GM23338 (cell line): ENCODE data around the gene COX14. TPM values are rescaled to one million over a fixed set of nuclear protein-coding genes. Genes with fewer than 3 reads are reported as not detected.

Source experiments
- ATAC-seq: fragments of 200-7000 bp; cut with Tn5 transposase; 3 replicates; pipeline ENCODE4 v1.9.1; 2020
- DNase-seq: peaks from one replicate; pipeline ENCODE4 v3.0.0-alpha.2; 2015; ENCODE audit warnings: low spot score
- H2AFZ ChIP-seq: fragments of 200-600 bp; sonication (generic); 2 replicates; pipeline ENCODE4 v1.8.0; 2016; ENCODE audit warnings: antibody characterized with exemption, mild to moderate bottlenecking, moderate library complexity
- H3F3A ChIP-seq: fragments of 200-600 bp; sonication (generic); replicated peaks from 2 replicates; pipeline ENCODE4 v1.8.0; 2017; ENCODE audit warnings: antibody characterized with exemption, mixed run types, low read depth
- H3K27ac ChIP-seq: fragments of 200-600 bp; sonication (generic); 2 replicates; pipeline ENCODE4 v1.6.1; 2016; ENCODE audit warnings: low read depth
- H3K27me3 ChIP-seq: fragments of 200-600 bp; sonication (generic); 2 replicates; pipeline ENCODE4 v1.8.0; 2016; ENCODE audit warnings: mild to moderate bottlenecking, mixed run types, moderate library complexity; ENCODE audit not compliant: insufficient read depth
- H3K36me3 ChIP-seq: fragments of 200-600 bp; sonication (generic); 2 replicates; pipeline ENCODE4 v1.8.0; 2016; ENCODE audit warnings: mild to moderate bottlenecking; ENCODE audit not compliant: insufficient read depth
- H3K4me1 ChIP-seq: fragments of 200-600 bp; sonication (generic); 2 replicates; pipeline ENCODE4 v1.8.0; 2016; ENCODE audit warnings: mild to moderate bottlenecking, moderate library complexity; ENCODE audit not compliant: insufficient read depth
- H3K4me2 ChIP-seq: fragments of 200-600 bp; sonication (generic); 2 replicates; pipeline ENCODE4 v1.7.1; 2017; ENCODE audit warnings: mixed run types
- H3K4me3 ChIP-seq: fragments of 200-600 bp; sonication (generic); 2 replicates; pipeline ENCODE4 v1.6.1; 2016; ENCODE audit warnings: mixed run types
- H3K79me2 ChIP-seq: fragments of 200-600 bp; sonication (generic); replicated peaks from 2 replicates; pipeline ENCODE4 v1.8.0; 2017; ENCODE audit warnings: mild to moderate bottlenecking; ENCODE audit not compliant: insufficient read depth
- H3K9me2 ChIP-seq: fragments of 200-600 bp; sonication (generic); 2 replicates; pipeline ENCODE4 v1.8.0; 2017; ENCODE audit not compliant: insufficient read depth
- H4K20me1 ChIP-seq: fragments of 200-600 bp; sonication (generic); replicated peaks from 2 replicates; pipeline ENCODE4 v1.8.0; 2017; ENCODE audit warnings: mild to moderate bottlenecking; ENCODE audit not compliant: insufficient read depth
- H3K27ac Mint-ChIP-seq: 2 replicates; pipeline ENCODE4 v1.8.0; 2020; ENCODE audit warnings: inconsistent platforms, mild to moderate bottlenecking, moderate library complexity, mixed read lengths
- H3K27me3 Mint-ChIP-seq: 3 replicates; pipeline ENCODE4 v1.8.0; 2022; ENCODE audit warnings: low read depth, mild to moderate bottlenecking, moderate library complexity, mixed read lengths, inconsistent platforms; ENCODE audit not compliant: insufficient read depth, poor library complexity
- H3K36me3 Mint-ChIP-seq: 3 replicates; pipeline ENCODE4 v1.8.0; 2021; ENCODE audit warnings: low read depth, mild to moderate bottlenecking, inconsistent platforms, moderate library complexity, mixed read lengths
- H3K4me1 Mint-ChIP-seq: 3 replicates; pipeline ENCODE4 v1.8.0; 2020; ENCODE audit warnings: mild to moderate bottlenecking, inconsistent platforms, mixed read lengths
- H3K4me3 Mint-ChIP-seq: 3 replicates; pipeline ENCODE4 v1.8.0; 2021; ENCODE audit warnings: moderate library complexity, mild to moderate bottlenecking, inconsistent platforms, mixed read lengths
- H3K9me3 Mint-ChIP-seq: 3 replicates; pipeline ENCODE4 v1.8.0; 2020; ENCODE audit warnings: moderate library complexity, mild to moderate bottlenecking, inconsistent platforms, mixed read lengths
- CREB1 ChIP-seq: fragments of 250-450 bp; sonication (Bioruptor Pico); IDR thresholded peaks from 2 replicates; pipeline ENCODE4 v1.5.0; 2020; ENCODE audit warnings: low read depth, mild to moderate bottlenecking, moderate library complexity
- EZH2 ChIP-seq: fragments of 200-600 bp; sonication (generic); IDR thresholded peaks from one replicate; pipeline ENCODE4 v1.8.0; 2017; ENCODE audit warnings: antibody characterized with exemption, mild to moderate bottlenecking, low read depth; ENCODE audit not compliant: unreplicated experiment
- EZH2phosphoT487 ChIP-seq: fragments of 200-600 bp; sonication (generic); IDR thresholded peaks from one replicate; pipeline ENCODE4 v1.8.1; 2018; ENCODE audit warnings: antibody characterized with exemption; ENCODE audit not compliant: unreplicated experiment
- JUNB ChIP-seq: IDR thresholded peaks from one replicate; pipeline ENCODE4 v1.6.1; 2016; ENCODE audit warnings: antibody characterized with exemption; ENCODE audit not compliant: unreplicated experiment
- STAT1 ChIP-seq: IDR thresholded peaks from one replicate; pipeline ENCODE4 v1.6.1; 2016; ENCODE audit warnings: antibody characterized with exemption; ENCODE audit not compliant: unreplicated experiment
- ZNF114 ChIP-seq: fragments of 250-450 bp; sonication (Bioruptor Pico); IDR thresholded peaks from 2 replicates; pipeline ENCODE4 v1.5.0; 2020; ENCODE audit warnings: mild to moderate bottlenecking, moderate library complexity
- polyA plus RNA-seq: library from polyadenylated mRNA; unstranded; fragments of >200 nt; fragmentation: Nextera tagmentation; extraction: Ambion mirVana; gene quantifications from 2 replicates; pipeline ENCODE4 v1.2.1, GENCODE V29; 2016
- total RNA-seq: library from RNA; depleted of rRNA; stranded (reverse); fragments of >200 nt; shearing (Covaris generic); gene quantifications from 2 replicates; pipeline ENCODE4 v1.2.3, GENCODE V29; 2014
- TF ChIP-seq, protein P1 (sequence below): IDR thresholded peaks from one replicate; pipeline ENCODE4 v1.6.1; 2018; ENCODE audit warnings: antibody characterized with exemption; ENCODE audit not compliant: unreplicated experiment
- TF ChIP-seq, protein P2 (sequence below): fragments of 250-450 bp; sonication (Bioruptor Pico); IDR thresholded peaks from 2 replicates; pipeline ENCODE4 v1.5.0; 2020; ENCODE audit warnings: mild to moderate bottlenecking, moderate library complexity
- TF ChIP-seq, protein P3 (sequence below), 2 experiments: fragments of 200-600 bp in 1 of 2; sonication (generic) in 1 of 2; conservative IDR thresholded peaks; 2 replicates each; pipeline versions ENCODE4 v1.5.1 to v1.6.1; 2016 to 2017; ENCODE audit warnings: antibody characterized with exemption in 2 of 2, low read depth in 2 of 2, mild to moderate bottlenecking in 2 of 2, moderate library complexity in 1 of 2
- TF ChIP-seq, protein P4 (sequence below): IDR thresholded peaks from 2 replicates; pipeline ENCODE4 v1.6.1; 2016; ENCODE audit warnings: antibody characterized with exemption

Gene COX14
- total and polyA plus RNA-seq, 2 experiments from 2014 or later, result 43.7 to 73.5 TPM

DNA sequence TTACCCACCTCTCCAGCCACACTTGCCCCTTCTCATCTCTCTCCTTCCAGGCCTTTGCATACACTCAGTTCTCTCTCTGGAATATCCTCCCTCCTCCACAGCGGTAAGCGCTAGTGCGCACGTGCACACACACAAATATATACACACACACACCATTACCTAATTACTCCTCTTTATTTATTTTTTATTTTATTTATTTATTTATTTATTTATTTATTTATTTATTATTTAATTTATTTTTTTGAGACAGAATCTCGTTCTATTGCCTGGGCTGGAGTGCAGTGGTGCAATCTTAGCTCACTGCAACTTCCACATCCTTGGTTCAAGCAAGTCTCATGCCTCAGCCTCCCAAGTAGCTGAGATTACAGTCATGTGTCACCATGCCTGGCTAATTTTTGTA, 43.0 kb upstream of the COX14 start (continued):
- TF ChIP-seq EZH2phosphoT487, result no peak
- TF ChIP-seq EZH2, result no peak
- no peak for TF ChIP-seq JUNB
- TF ChIP-seq STAT1, result no peak

DNA sequence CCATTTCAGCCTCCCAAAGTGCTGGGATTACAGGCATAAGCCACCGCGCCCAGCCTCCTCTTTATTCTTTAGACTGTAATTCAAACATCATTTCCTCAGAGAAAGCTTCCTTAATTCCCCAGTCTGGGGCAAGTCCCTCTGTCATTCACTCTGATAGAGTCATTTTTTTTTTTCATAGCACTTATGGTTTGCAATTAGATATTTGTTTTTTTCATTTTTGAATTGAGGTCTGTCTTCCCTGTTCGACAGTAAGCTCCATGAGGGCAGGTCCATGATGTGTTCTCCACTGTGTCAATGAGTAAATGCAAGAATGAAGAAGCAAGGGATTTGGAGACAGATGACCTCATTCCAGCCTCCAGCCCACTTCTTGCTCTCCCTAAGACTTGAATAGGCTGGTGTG, 42.5 kb upstream of the COX14 start:
- peaks cover 26% of the 10 kb centered on the region for H3K4me1 Mint-ChIP-seq
- Histone ChIP-seq H3K4me3 (no peak overlapping the region), H2AFZ (no peak overlapping the region), H3K9me2 (no peaks in the 10 kb centered on the region), H3K36me3 (no peaks in the 10 kb centered on the region), H3K79me2 (no peaks in the 10 kb centered on the region), H3K4me1 (peaks cover 7% of the 10 kb centered on the region; the same call in 1 of the 2 replicates), H3F3A (no peaks in the 10 kb centered on the region), H3K27ac (no peak overlapping the region), H4K20me1 (no peaks in the 10 kb centered on the region), H3K4me2 (no peak overlapping the region), H3K27me3 (no peaks in the 10 kb centered on the region)
- ATAC-seq, result no peak
- H3K4me3 Mint-ChIP-seq, result no peak overlapping the region
- no peaks in the 10 kb centered on the region for H3K9me3 Mint-ChIP-seq
- H3K27me3 Mint-ChIP-seq, result peaks cover 9% of the 10 kb centered on the region
- DNase-seq, result no peak
- no peak overlapping the region for H3K27ac Mint-ChIP-seq
- TF ChIP-seq, protein P1, sequence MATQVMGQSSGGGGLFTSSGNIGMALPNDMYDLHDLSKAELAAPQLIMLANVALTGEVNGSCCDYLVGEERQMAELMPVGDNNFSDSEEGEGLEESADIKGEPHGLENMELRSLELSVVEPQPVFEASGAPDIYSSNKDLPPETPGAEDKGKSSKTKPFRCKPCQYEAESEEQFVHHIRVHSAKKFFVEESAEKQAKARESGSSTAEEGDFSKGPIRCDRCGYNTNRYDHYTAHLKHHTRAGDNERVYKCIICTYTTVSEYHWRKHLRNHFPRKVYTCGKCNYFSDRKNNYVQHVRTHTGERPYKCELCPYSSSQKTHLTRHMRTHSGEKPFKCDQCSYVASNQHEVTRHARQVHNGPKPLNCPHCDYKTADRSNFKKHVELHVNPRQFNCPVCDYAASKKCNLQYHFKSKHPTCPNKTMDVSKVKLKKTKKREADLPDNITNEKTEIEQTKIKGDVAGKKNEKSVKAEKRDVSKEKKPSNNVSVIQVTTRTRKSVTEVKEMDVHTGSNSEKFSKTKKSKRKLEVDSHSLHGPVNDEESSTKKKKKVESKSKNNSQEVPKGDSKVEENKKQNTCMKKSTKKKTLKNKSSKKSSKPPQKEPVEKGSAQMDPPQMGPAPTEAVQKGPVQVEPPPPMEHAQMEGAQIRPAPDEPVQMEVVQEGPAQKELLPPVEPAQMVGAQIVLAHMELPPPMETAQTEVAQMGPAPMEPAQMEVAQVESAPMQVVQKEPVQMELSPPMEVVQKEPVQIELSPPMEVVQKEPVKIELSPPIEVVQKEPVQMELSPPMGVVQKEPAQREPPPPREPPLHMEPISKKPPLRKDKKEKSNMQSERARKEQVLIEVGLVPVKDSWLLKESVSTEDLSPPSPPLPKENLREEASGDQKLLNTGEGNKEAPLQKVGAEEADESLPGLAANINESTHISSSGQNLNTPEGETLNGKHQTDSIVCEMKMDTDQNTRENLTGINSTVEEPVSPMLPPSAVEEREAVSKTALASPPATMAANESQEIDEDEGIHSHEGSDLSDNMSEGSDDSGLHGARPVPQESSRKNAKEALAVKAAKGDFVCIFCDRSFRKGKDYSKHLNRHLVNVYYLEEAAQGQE, result no peak
- TF ChIP-seq ZNF114 (CRISPR knock-in tag) (no peak), CREB1 (CRISPR knock-in tag) (no peak)
- TF ChIP-seq, protein P2, sequence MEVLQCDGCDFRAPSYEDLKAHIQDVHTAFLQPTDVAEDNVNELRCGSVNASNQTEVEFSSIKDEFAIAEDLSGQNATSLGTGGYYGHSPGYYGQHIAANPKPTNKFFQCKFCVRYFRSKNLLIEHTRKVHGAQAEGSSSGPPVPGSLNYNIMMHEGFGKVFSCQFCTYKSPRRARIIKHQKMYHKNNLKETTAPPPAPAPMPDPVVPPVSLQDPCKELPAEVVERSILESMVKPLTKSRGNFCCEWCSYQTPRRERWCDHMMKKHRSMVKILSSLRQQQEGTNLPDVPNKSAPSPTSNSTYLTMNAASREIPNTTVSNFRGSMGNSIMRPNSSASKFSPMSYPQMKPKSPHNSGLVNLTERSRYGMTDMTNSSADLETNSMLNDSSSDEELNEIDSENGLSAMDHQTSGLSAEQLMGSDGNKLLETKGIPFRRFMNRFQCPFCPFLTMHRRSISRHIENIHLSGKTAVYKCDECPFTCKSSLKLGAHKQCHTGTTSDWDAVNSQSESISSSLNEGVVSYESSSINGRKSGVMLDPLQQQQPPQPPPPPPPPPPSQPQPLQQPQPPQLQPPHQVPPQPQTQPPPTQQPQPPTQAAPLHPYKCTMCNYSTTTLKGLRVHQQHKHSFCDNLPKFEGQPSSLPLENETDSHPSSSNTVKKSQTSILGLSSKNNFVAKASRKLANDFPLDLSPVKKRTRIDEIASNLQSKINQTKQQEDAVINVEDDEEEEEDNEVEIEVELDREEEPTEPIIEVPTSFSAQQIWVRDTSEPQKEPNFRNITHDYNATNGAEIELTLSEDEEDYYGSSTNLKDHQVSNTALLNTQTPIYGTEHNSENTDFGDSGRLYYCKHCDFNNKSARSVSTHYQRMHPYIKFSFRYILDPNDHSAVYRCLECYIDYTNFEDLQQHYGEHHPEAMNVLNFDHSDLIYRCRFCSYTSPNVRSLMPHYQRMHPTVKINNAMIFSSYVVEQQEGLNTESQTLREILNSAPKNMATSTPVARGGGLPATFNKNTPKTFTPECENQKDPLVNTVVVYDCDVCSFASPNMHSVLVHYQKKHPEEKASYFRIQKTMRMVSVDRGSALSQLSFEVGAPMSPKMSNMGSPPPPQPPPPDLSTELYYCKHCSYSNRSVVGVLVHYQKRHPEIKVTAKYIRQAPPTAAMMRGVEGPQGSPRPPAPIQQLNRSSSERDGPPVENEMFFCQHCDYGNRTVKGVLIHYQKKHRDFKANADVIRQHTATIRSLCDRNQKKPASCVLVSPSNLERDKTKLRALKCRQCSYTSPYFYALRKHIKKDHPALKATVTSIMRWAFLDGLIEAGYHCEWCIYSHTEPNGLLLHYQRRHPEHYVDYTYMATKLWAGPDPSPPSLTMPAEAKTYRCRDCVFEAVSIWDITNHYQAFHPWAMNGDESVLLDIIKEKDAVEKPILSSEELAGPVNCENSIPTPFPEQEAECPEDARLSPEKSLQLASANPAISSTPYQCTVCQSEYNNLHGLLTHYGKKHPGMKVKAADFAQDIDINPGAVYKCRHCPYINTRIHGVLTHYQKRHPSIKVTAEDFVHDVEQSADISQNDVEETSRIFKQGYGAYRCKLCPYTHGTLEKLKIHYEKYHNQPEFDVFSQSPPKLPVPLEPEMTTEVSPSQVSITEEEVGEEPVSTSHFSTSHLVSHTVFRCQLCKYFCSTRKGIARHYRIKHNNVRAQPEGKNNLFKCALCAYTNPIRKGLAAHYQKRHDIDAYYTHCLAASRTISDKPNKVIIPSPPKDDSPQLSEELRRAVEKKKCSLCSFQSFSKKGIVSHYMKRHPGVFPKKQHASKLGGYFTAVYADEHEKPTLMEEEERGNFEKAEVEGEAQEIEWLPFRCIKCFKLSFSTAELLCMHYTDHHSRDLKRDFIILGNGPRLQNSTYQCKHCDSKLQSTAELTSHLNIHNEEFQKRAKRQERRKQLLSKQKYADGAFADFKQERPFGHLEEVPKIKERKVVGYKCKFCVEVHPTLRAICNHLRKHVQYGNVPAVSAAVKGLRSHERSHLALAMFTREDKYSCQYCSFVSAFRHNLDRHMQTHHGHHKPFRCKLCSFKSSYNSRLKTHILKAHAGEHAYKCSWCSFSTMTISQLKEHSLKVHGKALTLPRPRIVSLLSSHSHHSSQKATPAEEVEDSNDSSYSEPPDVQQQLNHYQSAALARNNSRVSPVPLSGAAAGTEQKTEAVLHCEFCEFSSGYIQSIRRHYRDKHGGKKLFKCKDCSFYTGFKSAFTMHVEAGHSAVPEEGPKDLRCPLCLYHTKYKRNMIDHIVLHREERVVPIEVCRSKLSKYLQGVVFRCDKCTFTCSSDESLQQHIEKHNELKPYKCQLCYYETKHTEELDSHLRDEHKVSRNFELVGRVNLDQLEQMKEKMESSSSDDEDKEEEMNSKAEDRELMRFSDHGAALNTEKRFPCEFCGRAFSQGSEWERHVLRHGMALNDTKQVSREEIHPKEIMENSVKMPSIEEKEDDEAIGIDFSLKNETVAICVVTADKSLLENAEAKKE (CRISPR knock-in tag), result no peak
- TF ChIP-seq, protein P3, sequence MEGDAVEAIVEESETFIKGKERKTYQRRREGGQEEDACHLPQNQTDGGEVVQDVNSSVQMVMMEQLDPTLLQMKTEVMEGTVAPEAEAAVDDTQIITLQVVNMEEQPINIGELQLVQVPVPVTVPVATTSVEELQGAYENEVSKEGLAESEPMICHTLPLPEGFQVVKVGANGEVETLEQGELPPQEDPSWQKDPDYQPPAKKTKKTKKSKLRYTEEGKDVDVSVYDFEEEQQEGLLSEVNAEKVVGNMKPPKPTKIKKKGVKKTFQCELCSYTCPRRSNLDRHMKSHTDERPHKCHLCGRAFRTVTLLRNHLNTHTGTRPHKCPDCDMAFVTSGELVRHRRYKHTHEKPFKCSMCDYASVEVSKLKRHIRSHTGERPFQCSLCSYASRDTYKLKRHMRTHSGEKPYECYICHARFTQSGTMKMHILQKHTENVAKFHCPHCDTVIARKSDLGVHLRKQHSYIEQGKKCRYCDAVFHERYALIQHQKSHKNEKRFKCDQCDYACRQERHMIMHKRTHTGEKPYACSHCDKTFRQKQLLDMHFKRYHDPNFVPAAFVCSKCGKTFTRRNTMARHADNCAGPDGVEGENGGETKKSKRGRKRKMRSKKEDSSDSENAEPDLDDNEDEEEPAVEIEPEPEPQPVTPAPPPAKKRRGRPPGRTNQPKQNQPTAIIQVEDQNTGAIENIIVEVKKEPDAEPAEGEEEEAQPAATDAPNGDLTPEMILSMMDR (conservative IDR thresholded peaks at IDR 0.05; ENCODE audit: low read depth in 2 of 2), result no peak
- TF ChIP-seq, protein P4, sequence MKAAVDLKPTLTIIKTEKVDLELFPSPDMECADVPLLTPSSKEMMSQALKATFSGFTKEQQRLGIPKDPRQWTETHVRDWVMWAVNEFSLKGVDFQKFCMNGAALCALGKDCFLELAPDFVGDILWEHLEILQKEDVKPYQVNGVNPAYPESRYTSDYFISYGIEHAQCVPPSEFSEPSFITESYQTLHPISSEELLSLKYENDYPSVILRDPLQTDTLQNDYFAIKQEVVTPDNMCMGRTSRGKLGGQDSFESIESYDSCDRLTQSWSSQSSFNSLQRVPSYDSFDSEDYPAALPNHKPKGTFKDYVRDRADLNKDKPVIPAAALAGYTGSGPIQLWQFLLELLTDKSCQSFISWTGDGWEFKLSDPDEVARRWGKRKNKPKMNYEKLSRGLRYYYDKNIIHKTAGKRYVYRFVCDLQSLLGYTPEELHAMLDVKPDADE, result no peak
- no peaks in the 10 kb centered on the region; the same call in 2 of the 3 replicates for H3K36me3 Mint-ChIP-seq
